IMR-90 (cell line): Measurements from ENCODE around the gene FNDC5. TPM values are rescaled to one million over a fixed set of nuclear protein-coding genes. Genes with fewer than 3 reads are reported as not detected.
"Not testable (repeated sequence)": the region's sequence is repeated elsewhere in the genome, so short reads cannot be mapped to it uniquely, and the experiment has no call there.

Experiments used
- ATAC-seq: fragments of 200-7000 bp; cut with Tn5 transposase; 2 replicates; pipeline ENCODE4 v1.9.1; 2020; ENCODE audit warnings: low read depth, mild to moderate bottlenecking, moderate library complexity
- BruUV-seq: library from RNA; stranded (reverse); fragments of 400-500 nt; replicated peaks from 2 replicates; lab custom pipeline; 2021; lab: Mats Ljungman, UMichigan
- CTCF ChIA-PET: fragments of 300-600 bp; formaldehyde crosslinking; extraction: SDS; loops from one replicate; lab custom pipeline; 2021; ENCODE audit warnings: antibody characterized with exemption; lab: Yijun Ruan, JAX
- POLR2A ChIA-PET: fragments of 300-600 bp; sonication (Branson Sonifier 250); formaldehyde crosslinking; loops from one replicate; lab custom pipeline; 2022; ENCODE audit warnings: antibody characterized with exemption; ENCODE audit not compliant: unreplicated experiment; lab: Charles Lee
- DNase-seq: peaks from one replicate; pipeline ENCODE4 v3.0.0; 2013
- H2AFZ ChIP-seq: replicated peaks from 2 replicates; pipeline ENCODE3; 2013; ENCODE audit warnings: low read length, mild to moderate bottlenecking; ENCODE audit not compliant: poor library complexity
- H2AK5ac ChIP-seq: 2 replicates; pipeline ENCODE4 v1.6.1; 2013; ENCODE audit warnings: low read depth, low read length, inconsistent platforms
- H2AK9ac ChIP-seq: replicated peaks from 2 replicates; pipeline ENCODE3; 2013; ENCODE audit warnings: mild to moderate bottlenecking, low read depth, low read length, moderate library complexity; ENCODE audit not compliant: poor library complexity
- H2BK120ac ChIP-seq: 2 replicates; pipeline ENCODE4 v1.6.1; 2013; ENCODE audit warnings: low read depth, low read length, inconsistent platforms
- H2BK15ac ChIP-seq: 3 replicates; pipeline ENCODE4 v1.6.1; 2013; ENCODE audit warnings: low read depth, low read length, inconsistent platforms
- H2BK20ac ChIP-seq: 2 replicates; pipeline ENCODE4 v1.6.1; 2013; ENCODE audit warnings: low read depth, mild to moderate bottlenecking, inconsistent platforms, low read length, moderate library complexity
- H2BK5ac ChIP-seq: 2 replicates; pipeline ENCODE4 v1.6.1; 2013; ENCODE audit warnings: mild to moderate bottlenecking, low read depth, low read length, inconsistent platforms; ENCODE audit not compliant: poor library complexity, severe bottlenecking
- H3K14ac ChIP-seq: replicated peaks from 2 replicates; pipeline ENCODE4 v1.6.1; 2013; ENCODE audit warnings: low read depth, low read length, inconsistent platforms
- H3K18ac ChIP-seq: 2 replicates; pipeline ENCODE4 v1.6.1; 2013; ENCODE audit warnings: low read depth, low read length, control low read depth
- H3K23ac ChIP-seq: 2 replicates; pipeline ENCODE4 v1.6.1; 2013; ENCODE audit warnings: low read depth, low read length, inconsistent platforms
- H3K27ac ChIP-seq: 2 replicates; pipeline ENCODE4 v1.5.1; 2013; ENCODE audit warnings: mild to moderate bottlenecking, control low read depth, low read length; ENCODE audit not compliant: insufficient read depth
- H3K27me3 ChIP-seq: 2 replicates; pipeline ENCODE4 v1.6.1; 2013; ENCODE audit warnings: low read length; ENCODE audit not compliant: control insufficient read depth, insufficient read depth
- H3K36me3 ChIP-seq: 2 replicates; pipeline ENCODE4 v1.6.1; 2013; ENCODE audit warnings: low read length, mixed read lengths; ENCODE audit not compliant: control insufficient read depth, insufficient read depth
- H3K4ac ChIP-seq: 2 replicates; pipeline ENCODE4 v1.6.1; 2013; ENCODE audit warnings: low read depth, low read length, inconsistent platforms
- H3K4me1 ChIP-seq: 2 replicates; pipeline ENCODE4 v1.6.1; 2013; ENCODE audit warnings: low read length, mixed read lengths; ENCODE audit not compliant: control insufficient read depth, insufficient read depth
- H3K4me2 ChIP-seq: 2 replicates; pipeline ENCODE4 v1.6.1; 2013; ENCODE audit warnings: low read depth, mild to moderate bottlenecking, control low read depth, low read length, moderate library complexity
- H3K4me3 ChIP-seq: 2 replicates; pipeline ENCODE4 v1.5.1; 2013; ENCODE audit warnings: low read depth, mild to moderate bottlenecking, control low read depth, low read length, moderate library complexity; ENCODE audit not compliant: insufficient read depth
- H3K56ac ChIP-seq: 2 replicates; pipeline ENCODE4 v1.6.1; 2013; ENCODE audit warnings: low read length, inconsistent platforms; ENCODE audit not compliant: insufficient read depth; ENCODE audit errors: extremely low read depth
- H3K79me1 ChIP-seq, 2 experiments: 2 replicates each; pipeline ENCODE4 v1.6.1; 2013; ENCODE audit warnings: low read length in 2 of 2, inconsistent platforms in 1 of 2, low read depth in 1 of 2
- H3K9ac ChIP-seq: 2 replicates; pipeline ENCODE4 v1.6.1; 2013; ENCODE audit warnings: low read depth, low read length, control low read depth
- H3K9me1 ChIP-seq: 2 replicates; pipeline ENCODE4 v1.6.1; 2013; ENCODE audit warnings: low read length, inconsistent platforms; ENCODE audit not compliant: insufficient read depth
- H3K9me3 ChIP-seq: 2 replicates; pipeline ENCODE4 v1.6.1; 2013; ENCODE audit warnings: low read length; ENCODE audit not compliant: control insufficient read depth, insufficient read depth
- H4K20me1 ChIP-seq: 2 replicates; pipeline ENCODE4 v1.6.1; 2013; ENCODE audit warnings: low read length, inconsistent platforms; ENCODE audit not compliant: insufficient read depth
- H4K5ac ChIP-seq: 2 replicates; pipeline ENCODE4 v1.6.1; 2013; ENCODE audit warnings: mild to moderate bottlenecking, low read depth, low read length, control low read depth
- H4K8ac ChIP-seq, 2 experiments: 2 replicates each; pipeline ENCODE4 v1.6.1; 2013; ENCODE audit warnings: low read depth in 2 of 2, low read length in 2 of 2, control low read depth in 1 of 2, inconsistent platforms in 1 of 2
- H4K91ac ChIP-seq: 2 replicates; pipeline ENCODE4 v1.6.1; 2013; ENCODE audit warnings: low read depth, low read length, inconsistent platforms; ENCODE audit not compliant: insufficient read depth
- WGBS, 2 experiments: methylation state at CpG; one replicate each; pipeline versions ENCODE4 v1.1.5 to v1.1.7; 2013; ENCODE audit warnings: missing lambda C conversion rate in 2 of 2; ENCODE audit not compliant: insufficient read length in 1 of 2; ENCODE audit errors: extremely low coverage in 2 of 2; 5-methylcytosine and 5-hydroxymethylcytosine counted together
- dilution Hi-C: fragments of 300-500 bp; cut with HindIII; formaldehyde crosslinking; loops from one replicate; pipeline ENCODE4 v1.14.3; 2018; ENCODE audit warnings: low sequenced_read_pairs; ENCODE audit not compliant: unreplicated experiment
- in situ Hi-C: fragments of 300-500 bp; cut with MboI; formaldehyde crosslinking; loops from 3 replicates; pipeline ENCODE4 v1.14.3; 2019; ENCODE audit warnings: low sequenced_read_pairs, inconsistent platforms, mixed read lengths
- intact Hi-C: fragments of 100-400 bp; cut with micrococcal nuclease; formaldehyde crosslinking; loops from 2 replicates; pipeline ENCODE4 v1.10.0; 2022
- polyA plus RNA-seq, 3 experiments: library from polyadenylated mRNA; depleted of rRNA; stranded (reverse); fragments of >200 nt; gene quantifications; 2 replicates each; pipeline ENCODE4 v1.2.3, GENCODE V29; 2012; ENCODE audit warnings: low replicate concordance in 1 of 3
- total RNA-seq: library from RNA; depleted of rRNA; stranded (reverse); fragments of >200 nt; gene quantifications from 2 replicates; pipeline ENCODE4 v1.2.3, GENCODE V29; 2012

FNDC5 gene
- total and polyA plus RNA-seq, 2 of the 4 experiments (the other 2 are of a cell fraction), result 1.2 to 1.6 TPM

DNA sequence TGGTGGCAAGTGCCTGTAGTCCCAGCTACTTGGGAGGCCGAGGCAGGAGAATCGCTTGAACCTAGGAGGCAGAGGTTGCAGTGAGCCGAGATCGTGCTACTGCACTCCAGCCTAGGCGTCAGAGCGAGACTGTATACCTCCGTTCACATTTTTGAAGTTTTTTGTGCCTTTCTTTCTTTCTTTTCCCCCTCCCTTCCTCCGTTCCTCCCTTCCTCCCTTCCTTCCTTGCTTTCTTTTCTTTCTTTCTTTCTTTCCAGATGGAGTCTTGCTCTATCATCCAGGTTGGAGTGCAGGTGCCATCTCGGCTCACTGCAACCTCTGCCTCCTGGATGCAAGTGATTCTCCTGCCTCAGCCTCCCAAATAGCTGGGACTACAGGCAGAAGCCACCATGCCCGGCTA, 34.9 kb upstream of the FNDC5 start:
- H3K4me2 ChIP-seq, ATAC-seq, H3K4ac ChIP-seq, H3K27ac ChIP-seq, H4K5ac ChIP-seq, BruUV-seq, H3K4me3 ChIP-seq, H3K79me1 ChIP-seq, H3K4me1 ChIP-seq, H3K9me1 ChIP-seq, H2BK15ac ChIP-seq, H2BK120ac ChIP-seq, H3K18ac ChIP-seq, H2AK9ac ChIP-seq, H4K91ac ChIP-seq, H4K20me1 ChIP-seq, H3K27me3 ChIP-seq, intact Hi-C loops, H3K9ac ChIP-seq, H4K8ac ChIP-seq, H2AFZ ChIP-seq, H3K9me3 ChIP-seq, H3K36me3 ChIP-seq, in situ Hi-C loops, H3K56ac ChIP-seq, H2BK5ac ChIP-seq, H2BK20ac ChIP-seq, H3K14ac ChIP-seq, H2AK5ac ChIP-seq, POLR2A ChIA-PET, H3K23ac ChIP-seq, dilution Hi-C loops, DNase-seq: not testable (repeated sequence)
- CTCF ChIA-PET, result interaction anchor here (0.6 kb wide), 1 partner anchor 421 kb away, joined by 3 read pairs; no protein-coding TSS in a partner anchor
- 71% methylated on average over 7 of the region's 10 CpGs; no CpG with 5 or more reads in 1 of the 2 experiments for WGBS, 2 experiments
